Uterus (tissue), 2 donors: Measurements from ENCODE around the gene CUZD1.

Source experiments
- CTCF ChIP-seq, 4 experiments: fragments of 200-600 bp in 2 of 4; fragments of 450-650 bp in 2 of 4; sonication (generic) in 2 of 4; IDR thresholded peaks; one replicate each; pipeline ENCODE4 v1.5.1; 2016 to 2019; ENCODE audit warnings: antibody characterized with exemption in 4 of 4, mild to moderate bottlenecking in 2 of 4, moderate library complexity in 1 of 4
- POLR2A ChIP-seq, 2 donors: fragments of 450-650 bp; IDR thresholded peaks; one replicate each; pipeline ENCODE4 v1.6.1; 2016; ENCODE audit warnings: antibody characterized with exemption in 2 of 2, mild to moderate bottlenecking in 1 of 2, moderate library complexity in 1 of 2

DNA sequence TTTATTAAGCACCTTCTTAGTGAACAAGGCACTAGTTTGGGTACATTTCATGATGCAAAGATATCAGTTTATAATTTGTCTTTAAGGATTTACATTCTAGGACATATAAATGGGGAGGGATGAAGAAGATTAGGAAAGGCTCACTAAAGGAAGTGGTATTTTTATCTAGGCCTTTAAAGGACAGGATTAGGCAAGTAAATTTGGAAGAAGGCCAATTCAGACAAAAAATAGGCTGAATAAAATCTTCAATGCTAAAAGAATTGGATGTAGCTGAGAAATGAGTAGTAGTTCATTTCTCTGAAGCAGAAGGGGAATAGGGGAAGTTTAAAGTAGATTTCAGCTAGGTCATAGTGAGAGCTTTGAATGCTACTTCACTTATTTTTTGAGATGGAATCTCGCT is 38.5 kb upstream of the CUZD1 start:
- TF ChIP-seq CTCF (IDR thresholded peaks at IDR 0.05) (no peak), POLR2A (IDR thresholded peaks at IDR 0.05) (no peak)
